ENCODE results near the gene LIN52. TPM values are rescaled to one million over a fixed set of nuclear protein-coding genes. Genes with fewer than 3 reads are reported as not detected.

Gene LIN52
- total and polyA plus RNA-seq, 2 of the 8 experiments (the other 6 are each of a cell fraction or from before 2014, with no cell fraction given) = 6.8 to 11.6 TPM

- Histone ChIP-seq H3K27ac (ENCODE audit: low read depth, low read length) (no peak overlapping the region), H4K8ac (ENCODE audit: extremely low read depth, insufficient read depth, low read length) (no peak overlapping the region), H3K56ac (replicated peaks; ENCODE audit: insufficient read length, low read depth, low read length) (no peak overlapping the region), H3K14ac (ENCODE audit: insufficient read length) (no peak overlapping the region), H3K4me1 (replicated peaks in 1 of 4; ENCODE audit: control insufficient read depth in 3 of 4, insufficient read depth in 4 of 4, low read length in 3 of 4) (peaks cover 0 to 2% (median under 1%) of the 10 kb centered on the region in 4 experiments; a peak in 2 of 7 replicates), H3K23me2 (ENCODE audit: low read depth, low read length) (no peaks in the 10 kb centered on the region), H3K27me3 (replicated peaks in 1 of 4; ENCODE audit: control insufficient read depth in 3 of 4, extremely low read depth in 1 of 4, insufficient read depth in 3 of 4, low read length in 3 of 4) (no peaks in the 10 kb centered on the region), H3K4me2 (ENCODE audit: insufficient read depth in 1 of 2, low read depth in 2 of 2, low read length in 2 of 2) (no peak overlapping the region), H3K9me3 (ENCODE audit: insufficient read depth in 2 of 2, low read depth in 1 of 2, low read length in 1 of 2) (no peaks in the 10 kb centered on the region), H2BK5ac (ENCODE audit: low read depth, low read length) (no peak overlapping the region), H2BK12ac (ENCODE audit: low read depth, low read length) (no peak overlapping the region), H2BK20ac (ENCODE audit: low read length) (no peak overlapping the region), H2AFZ (ENCODE audit: low read length) (no peak overlapping the region), H3K79me2 (ENCODE audit: control insufficient read depth in 1 of 2, insufficient read depth in 2 of 2, low read length in 2 of 2) (no peaks in the 10 kb centered on the region), H3K79me1 (ENCODE audit: low read depth, low read length) (no peaks in the 10 kb centered on the region), H3K4me3 (ENCODE audit: extremely low read depth in 1 of 4, insufficient read depth in 2 of 4, low read depth in 3 of 4, low read length in 4 of 4) (no peak overlapping the region; a peak in 1 of 8 replicates), H3K18ac (ENCODE audit: extremely low read depth, low read length) (no peak overlapping the region), H3K4ac (replicated peaks; ENCODE audit: insufficient read length, low read depth, low read length) (no peak overlapping the region), H2BK120ac (replicated peaks; ENCODE audit: low read depth, low read length) (no peak overlapping the region), H2AK5ac (ENCODE audit: low read depth, low read length) (no peak overlapping the region), H4K5ac (ENCODE audit: insufficient read length, low read depth, low read length) (no peak overlapping the region), H3K36me3 (ENCODE audit: control insufficient read depth in 2 of 4, insufficient read depth in 4 of 4, low read length in 3 of 4) (no peaks in the 10 kb centered on the region), H3K9ac (replicated peaks in 1 of 4; ENCODE audit: extremely low read depth in 1 of 4, low read depth in 3 of 4, low read length in 3 of 4) (no peak overlapping the region), H2BK15ac (ENCODE audit: low read length) (no peak overlapping the region), H4K20me1 (replicated peaks in 1 of 2; ENCODE audit: control insufficient read depth in 1 of 2, insufficient read depth in 2 of 2, low read length in 2 of 2) (no peaks in the 10 kb centered on the region), H3K23ac (ENCODE audit: insufficient read length) (no peak overlapping the region), H4K91ac (replicated peaks; ENCODE audit: insufficient read length, low read length) (no peak overlapping the region)
- DNase-seq (ENCODE audit: low read depth in 1 of 2, low spot score in 2 of 2) (no peak), FAIRE-seq (no peak)
- ChIA-PET CTCF (ENCODE audit: partially characterized antibody) (interaction anchor here (1.4 to 1.5 kb wide), 2 partner anchors 10 to 22 kb away, joined by 3 read pairs; no protein-coding TSS in a partner anchor), POLR2A (ENCODE audit: partially characterized antibody) (interaction anchor here (0.6 to 1.1 kb wide), 2 partner anchors 15 to 30 kb away, joined by 3 to 4 read pairs; no protein-coding TSS in a partner anchor)
- TF ChIP-seq RFX5 (IDR thresholded peaks at IDR 0.05; ENCODE audit: borderline replicate concordance, low read depth, low read length) (no peak), EP300 (IDR thresholded peaks at IDR 0.05; ENCODE audit: borderline replicate concordance in 1 of 2, low read depth in 2 of 2, low read length in 2 of 2) (no peak), EGR1 (IDR thresholded peaks at IDR 0.05; ENCODE audit: borderline replicate concordance, low read depth, low read length) (no peak), SUZ12 (IDR thresholded peaks at IDR 0.05; ENCODE audit: low read length) (no peak), CREB1 (IDR thresholded peaks at IDR 0.05) (no peak), MAX (IDR thresholded peaks at IDR 0.05) (no peak), CBX8 (IDR thresholded peaks at IDR 0.05; ENCODE audit: borderline replicate concordance, low read depth, low read length) (no peak), KDM5A (IDR thresholded peaks at IDR 0.05; ENCODE audit: low read length) (no peak), TAF1 (IDR thresholded peaks at IDR 0.05; ENCODE audit: low read depth, low read length) (no peak)
These were observed 49.7 kb downstream of the LIN52 start for GRCh38 chr14:74134484-74134883.

All from H1 (cell line).